Aorta (tissue), 5 donors: Measurements from ENCODE around the gene KCNC2. TPM values are rescaled to one million over a fixed set of nuclear protein-coding genes. Genes with fewer than 3 reads are reported as not detected.

Experiments
- ATAC-seq: fragments of 200-7000 bp; cut with Tn5 transposase; one replicate; pipeline ENCODE4 v1.9.1; 2022; ENCODE audit warnings: moderate library complexity; ENCODE audit not compliant: low FRiP score
- DNase-seq, 2 donors: peaks; one replicate each; pipeline ENCODE4 v3.0.0-alpha.2; 2020
- H3K27ac ChIP-seq, 2 donors: one replicate each; pipeline ENCODE4 v1.5.1; 2013; ENCODE audit warnings: low read length in 2 of 2, mild to moderate bottlenecking in 2 of 2, moderate library complexity in 2 of 2, control low read depth in 1 of 2, inconsistent platforms in 1 of 2, low read depth in 1 of 2
- H3K27me3 ChIP-seq, 2 donors: one replicate each; pipeline ENCODE4 v1.6.1; 2013; ENCODE audit warnings: control low read depth in 1 of 2, low read length in 1 of 2, mild to moderate bottlenecking in 1 of 2, moderate library complexity in 1 of 2; ENCODE audit not compliant: insufficient read depth in 2 of 2, control insufficient read depth in 1 of 2
- H3K36me3 ChIP-seq, 2 donors: one replicate each; pipeline ENCODE4 v1.6.1; 2013; ENCODE audit warnings: control low read depth in 1 of 2, low read length in 1 of 2, mild to moderate bottlenecking in 1 of 2; ENCODE audit not compliant: insufficient read depth in 2 of 2, control insufficient read depth in 1 of 2
- H3K4me1 ChIP-seq, 2 donors: one replicate each; pipeline ENCODE4 v1.6.1; 2013; ENCODE audit warnings: low read length in 2 of 2, control low read depth in 1 of 2, mild to moderate bottlenecking in 1 of 2, moderate library complexity in 1 of 2; ENCODE audit not compliant: insufficient read depth in 2 of 2, control insufficient read depth in 1 of 2
- H3K4me3 ChIP-seq, 2 donors: one replicate each; pipeline ENCODE4 v1.5.1; 2013; ENCODE audit warnings: low read length in 2 of 2, control low read depth in 1 of 2, mild to moderate bottlenecking in 1 of 2
- H3K9me3 ChIP-seq: one replicate; pipeline ENCODE4 v1.6.1; 2013; ENCODE audit warnings: mild to moderate bottlenecking, low read length; ENCODE audit not compliant: control insufficient read depth
- WGBS, 2 donors: extraction: QIAGEN DNeasy Blood & Tissue Kit; methylation state at CpG; one replicate each; pipeline ENCODE4 v1.1.7; 2013; 5-methylcytosine and 5-hydroxymethylcytosine counted together
- intact Hi-C, 2 donors: fragments of 100-400 bp; cut with DNase I; formaldehyde crosslinking; loops; one replicate each; pipeline versions ENCODE4 v1.14.2 to v1.15.0; 2022
- polyA plus RNA-seq, 2 donors: library from polyadenylated mRNA; stranded (reverse); fragments of 200-250 nt; gene quantifications; one replicate each; pipeline ENCODE4 v1.2.3, GENCODE V29; 2013
- total RNA-seq, 2 donors: library from RNA; stranded (reverse); fragmentation: NEBNext Ultra II Directional; extraction: Animal tissue kit (Norgen Biotek cat#: 25700); gene quantifications; one replicate each; pipeline ENCODE4 v1.2.1, GENCODE V29; 2021
- donor health status: healthy with polysubstance abuse.
- donor health status: Bipolar disorder and iron deficiency.
- donor health status: DM: no; HTN: no; CAD: no.
- donor health status: DM: no; HTN: no; CAD: no.
- donor health status: DM: yes; HTN: yes; CAD: no.

KCNC2 gene
- total and polyA plus RNA-seq, 4 donors, result not detected

GRCh38 chr12:75062691-75063090 lies 146.9 kb downstream of the KCNC2 start:
- no peak for ATAC-seq
- no peaks in the 10 kb centered on the region for H3K4me1 ChIP-seq
- no peaks in the 10 kb centered on the region for H3K27me3 ChIP-seq
- H3K36me3 ChIP-seq, result no peaks in the 10 kb centered on the region
- H3K4me3 ChIP-seq, result no peak overlapping the region
- intact Hi-C loops, result no loop called here
- no peaks in the 10 kb centered on the region for H3K9me3 ChIP-seq
- H3K27ac ChIP-seq, result no peak overlapping the region
- 3 to 13% methylated on average over 2 of the region's 2 CpGs for WGBS, 2 donors
- no peak for DNase-seq

- H3K9me3 ChIP-seq, result no peaks in the 10 kb centered on the region
- DNase-seq (no peak), ATAC-seq (no peak)
- no peaks in the 10 kb centered on the region for H3K27me3 ChIP-seq
- H3K36me3 ChIP-seq, result no peaks in the 10 kb centered on the region
- H3K4me1 ChIP-seq, result no peaks in the 10 kb centered on the region
- no peak overlapping the region for H3K4me3 ChIP-seq
- no peak overlapping the region for H3K27ac ChIP-seq
- intact Hi-C loops, result no loop called here
These were observed 151.4 kb downstream of the KCNC2 start for GRCh38 chr12:75058228-75058627.

- Histone ChIP-seq H3K27ac (no peak overlapping the region), H3K36me3 (no peaks in the 10 kb centered on the region), H3K4me1 (no peaks in the 10 kb centered on the region), H3K4me3 (no peak overlapping the region), H3K27me3 (no peaks in the 10 kb centered on the region), H3K9me3 (peaks cover 2% of the 10 kb centered on the region)
- intact Hi-C loops, result no loop called here
- ATAC-seq (no peak), DNase-seq (no peak)
- WGBS, 2 donors, result 83 to 85% methylated on average over 2 of the region's 2 CpGs
These were observed 160.9 kb downstream of the KCNC2 start for GRCh38 chr12:75048767-75049166.

- H3K9me3 ChIP-seq, result peaks cover 2% of the 10 kb centered on the region
- H3K36me3 ChIP-seq, result no peaks in the 10 kb centered on the region
- ATAC-seq (no peak), DNase-seq (no peak)
- intact Hi-C loops, result no loop called here
- H3K4me1 ChIP-seq, result no peaks in the 10 kb centered on the region
- H3K27me3 ChIP-seq, result no peaks in the 10 kb centered on the region
- H3K4me3 ChIP-seq, result no peak overlapping the region
- 56 to 58% methylated on average over 10 of the region's 10 CpGs for WGBS, 2 donors
- no peak overlapping the region for H3K27ac ChIP-seq
These were observed 161.6 kb downstream of the KCNC2 start for GRCh38 chr12:75047885-75048525.

- ATAC-seq (no peak), DNase-seq (no peak)
- H3K27ac ChIP-seq, result no peak overlapping the region
- H3K4me3 ChIP-seq, result no peak overlapping the region
- H3K9me3 ChIP-seq, result no peaks in the 10 kb centered on the region
- H3K4me1 ChIP-seq, result no peaks in the 10 kb centered on the region
- intact Hi-C loops, result no loop called here
- no peaks in the 10 kb centered on the region for H3K27me3 ChIP-seq
- WGBS, 2 donors, result 60 to 70% methylated on average over 2 of the region's 2 CpGs
- H3K36me3 ChIP-seq, result no peaks in the 10 kb centered on the region
These were observed 167.5 kb downstream of the KCNC2 start for GRCh38 chr12:75042125-75042524.

DNA sequence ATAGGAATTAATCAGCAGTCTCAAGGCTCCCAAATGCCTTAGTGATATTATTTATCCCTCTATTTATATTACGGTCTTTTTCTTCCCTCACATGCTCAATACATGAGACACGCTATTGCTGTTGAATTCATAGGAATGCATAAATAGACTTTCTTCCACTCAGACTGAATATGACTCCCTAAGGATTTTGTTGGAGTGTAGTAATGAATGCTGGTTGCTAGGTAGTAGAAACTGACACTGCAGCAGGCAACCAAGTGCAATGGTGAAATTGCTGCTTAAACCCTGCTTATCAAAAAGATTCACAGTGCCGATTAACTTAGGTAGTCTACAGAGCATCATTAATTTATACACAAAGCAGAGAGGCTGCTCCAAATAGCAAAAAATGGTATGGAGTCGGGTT lies 168.2 kb downstream of the KCNC2 start:
- no peak for DNase-seq
- WGBS, 2 donors, result 33 to 41% methylated on average over 4 of the region's 4 CpGs
- no peaks in the 10 kb centered on the region for H3K36me3 ChIP-seq
- no peaks in the 10 kb centered on the region for H3K9me3 ChIP-seq
- H3K27ac ChIP-seq, result no peak overlapping the region
- intact Hi-C loops, result no loop called here
- no peak for ATAC-seq
- no peaks in the 10 kb centered on the region for H3K27me3 ChIP-seq
- no peaks in the 10 kb centered on the region for H3K4me1 ChIP-seq
- H3K4me3 ChIP-seq, result no peak overlapping the region

DNA sequence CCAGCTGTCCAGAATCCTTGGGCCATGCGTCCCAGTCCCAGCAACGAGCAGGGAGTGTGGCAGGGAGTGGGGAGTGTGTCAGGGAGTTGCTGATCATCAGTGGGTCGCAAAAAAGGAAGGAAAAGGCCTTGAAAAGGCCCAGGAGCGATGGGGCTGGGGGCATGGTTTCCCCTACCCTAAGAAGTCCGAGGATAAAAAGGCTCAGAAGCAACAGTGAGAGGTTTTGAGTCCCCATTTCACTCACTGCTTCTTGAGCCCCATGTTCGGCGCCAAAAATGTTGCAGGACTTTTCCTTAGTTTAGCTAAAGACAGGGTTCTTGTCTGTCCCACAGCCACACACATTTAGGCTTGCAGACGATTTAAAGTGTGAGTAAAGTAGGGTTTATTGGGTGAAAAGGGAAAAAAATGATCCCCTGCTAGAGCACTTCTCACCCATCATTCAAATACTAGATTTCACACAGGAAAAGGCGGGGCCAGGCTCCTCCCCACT lies 189.5 kb downstream of the KCNC2 start:
- no peaks in the 10 kb centered on the region for H3K36me3 ChIP-seq
- no peak for ATAC-seq
- no peak for DNase-seq
- intact Hi-C loops, result no loop called here
- no peak overlapping the region for H3K27ac ChIP-seq
- no peaks in the 10 kb centered on the region for H3K4me1 ChIP-seq
- no peaks in the 10 kb centered on the region for H3K27me3 ChIP-seq
- H3K4me3 ChIP-seq, result no peak overlapping the region
- peaks cover 9% of the 10 kb centered on the region for H3K9me3 ChIP-seq
- WGBS, 2 donors, result 70 to 76% methylated on average over 9 of the region's 9 CpGs

GRCh38 chr12:75011120-75011519 lies 198.5 kb downstream of the KCNC2 start:
- H3K36me3 ChIP-seq, result no peaks in the 10 kb centered on the region
- WGBS, 2 donors, result 58 to 75% methylated on average over 4 of the region's 4 CpGs

GRCh38 chr12:75007133-75007532 lies 202.5 kb downstream of the KCNC2 start:
- 66 to 67% methylated on average over 2 of the region's 2 CpGs for WGBS, 2 donors
- no peak overlapping the region for H3K4me3 ChIP-seq
- intact Hi-C loops, result no loop called here
- no peaks in the 10 kb centered on the region for H3K9me3 ChIP-seq
- DNase-seq (no peak), ATAC-seq (no peak)
- no peak overlapping the region for H3K27ac ChIP-seq
- no peaks in the 10 kb centered on the region for H3K4me1 ChIP-seq
- no peaks in the 10 kb centered on the region for H3K27me3 ChIP-seq
- H3K36me3 ChIP-seq, result no peaks in the 10 kb centered on the region

More at GRCh38 chr12:75011120-75011519, 198.5 kb downstream of the KCNC2 start:
- ATAC-seq (no peak), DNase-seq (no peak)
- no peak overlapping the region for H3K27ac ChIP-seq
- peaks cover 1% of the 10 kb centered on the region for H3K9me3 ChIP-seq
- H3K4me1 ChIP-seq, result no peaks in the 10 kb centered on the region
- intact Hi-C loops, result no loop called here
- H3K4me3 ChIP-seq, result no peak overlapping the region
- no peaks in the 10 kb centered on the region for H3K27me3 ChIP-seq
